B cell (primary cell): ENCODE results near the gene MIA3. TPM values are rescaled to one million over a fixed set of nuclear protein-coding genes. Genes with fewer than 3 reads are reported as not detected.

Source experiments
- ATAC-seq: fragments of 200-7000 bp; cut with Tn5 transposase; one replicate; pipeline ENCODE4 v1.10.0; 2021; ENCODE audit warnings: low read depth, mild to moderate bottlenecking, moderate number of reproducible peaks, moderate library complexity
- CTCF ChIA-PET: fragments of 350-600 bp; sonication (Branson Sonifier 250); formaldehyde crosslinking; loops from one replicate; lab custom pipeline; 2021; ENCODE audit warnings: antibody characterized with exemption, inconsistent platforms; lab: Charles Lee
- POLR2A ChIA-PET: fragments of 350-600 bp; sonication (Branson Sonifier 250); formaldehyde crosslinking; loops from one replicate; lab custom pipeline; 2021; ENCODE audit warnings: antibody characterized with exemption; lab: Charles Lee
- DNase-seq: peaks from one replicate; pipeline ENCODE4 v3.0.0; 2013
- H2AFZ ChIP-seq: 2 replicates; pipeline ENCODE4 v1.6.1; 2012; ENCODE audit warnings: mild to moderate bottlenecking, low read depth, low read length; ENCODE audit not compliant: insufficient read depth, poor library complexity, severe bottlenecking
- H3K27ac ChIP-seq, 2 donors: 1 replicate in 1 of 2; 2 replicates in 1 of 2; pipeline ENCODE4 v1.5.1; 2012 to 2013; ENCODE audit warnings: low read length in 2 of 2, mild to moderate bottlenecking in 2 of 2, moderate library complexity in 1 of 2
- H3K27me3 ChIP-seq, 4 experiments: fragments of 200-600 bp in 1 of 4; sonication (generic) in 1 of 4; replicated peaks in 1 of 4; 1 replicate in 2 of 4; 2 replicates in 2 of 4; pipeline versions ENCODE4 v1.6.1 to v1.7.0; 2013 to 2016; ENCODE audit warnings: low read length in 3 of 4, mild to moderate bottlenecking in 2 of 4, mixed read lengths in 1 of 4, moderate library complexity in 1 of 4; ENCODE audit not compliant: insufficient read depth in 4 of 4, control insufficient read depth in 3 of 4; ENCODE audit errors: control extremely low read depth in 1 of 4
- H3K36me3 ChIP-seq, 2 experiments: replicated peaks in 1 of 2; 1 replicate in 1 of 2; 2 replicates in 1 of 2; pipeline versions ENCODE4 v1.6.1 to v1.7.1; 2013; ENCODE audit warnings: low read length in 1 of 2; ENCODE audit not compliant: insufficient read depth in 2 of 2, control insufficient read depth in 1 of 2; ENCODE audit errors: control extremely low read depth in 1 of 2, extremely low read depth in 1 of 2
- H3K4me1 ChIP-seq, 2 donors: fragments of 200-600 bp in 1 of 2; sonication (generic) in 1 of 2; 1 replicate in 1 of 2; 2 replicates in 1 of 2; pipeline versions ENCODE4 v1.5.1 to v1.6.1; 2013 to 2017; ENCODE audit warnings: low read length in 2 of 2; ENCODE audit not compliant: control insufficient read depth in 2 of 2, insufficient read depth in 2 of 2
- H3K4me2 ChIP-seq: replicated peaks from 2 replicates; pipeline ENCODE3; 2012; ENCODE audit warnings: mild to moderate bottlenecking, low read depth, low read length; ENCODE audit not compliant: poor library complexity, severe bottlenecking
- H3K4me3 ChIP-seq, 5 experiments: fragments of 200-600 bp in 1 of 5; sonication (generic) in 1 of 5; 1 replicate in 3 of 5; 2 replicates in 2 of 5; pipeline versions ENCODE4 v1.5.1 to v1.7.0; 2011 to 2016; ENCODE audit warnings: low read length in 4 of 5, mild to moderate bottlenecking in 4 of 5, low read depth in 2 of 5, control low read depth in 1 of 5, moderate library complexity in 1 of 5; ENCODE audit not compliant: insufficient read depth in 1 of 5; ENCODE audit errors: control extremely low read depth in 1 of 5, extremely low read depth in 1 of 5
- H3K79me2 ChIP-seq: fragments of 200-600 bp; sonication (generic); one replicate; pipeline ENCODE4 v1.6.0; 2016; ENCODE audit warnings: low read length; ENCODE audit not compliant: control insufficient read depth, insufficient read depth
- H3K9ac ChIP-seq: fragments of 200-600 bp; sonication (generic); 2 replicates; pipeline ENCODE4 v1.6.1; 2017; ENCODE audit warnings: mild to moderate bottlenecking, low read length, moderate library complexity
- H3K9me3 ChIP-seq, 3 donors: one replicate each; pipeline versions ENCODE4 v1.6.1 to v1.7.1; 2013; ENCODE audit warnings: low read length in 2 of 3; ENCODE audit not compliant: control insufficient read depth in 2 of 3, insufficient read depth in 1 of 3; ENCODE audit errors: control extremely low read depth in 1 of 3
- H4K20me1 ChIP-seq: 2 replicates; pipeline ENCODE4 v1.6.0; 2012; ENCODE audit warnings: mild to moderate bottlenecking, low read length; ENCODE audit not compliant: insufficient read depth, control insufficient read depth, poor library complexity, severe bottlenecking
- H3K27ac Mint-ChIP-seq: one replicate; pipeline ENCODE4 v1.8.0; 2021; ENCODE audit warnings: mixed read lengths
- H3K27me3 Mint-ChIP-seq: one replicate; pipeline ENCODE4 v1.8.0; 2021; ENCODE audit warnings: mixed read lengths
- H3K4me1 Mint-ChIP-seq: one replicate; pipeline ENCODE4 v1.8.0; 2021; ENCODE audit warnings: mixed read lengths
- H3K4me3 Mint-ChIP-seq: one replicate; pipeline ENCODE4 v1.8.0; 2021; ENCODE audit warnings: mixed read lengths
- H3K9me3 Mint-ChIP-seq: one replicate; pipeline ENCODE4 v1.8.0; 2022; ENCODE audit warnings: mixed read lengths; ENCODE audit not compliant: insufficient read depth
- EZH2 ChIP-seq: IDR thresholded peaks from 2 replicates; pipeline ENCODE4 v1.6.1; 2012; ENCODE audit warnings: borderline replicate concordance, low read depth, mild to moderate bottlenecking, moderate library complexity, low read length; ENCODE audit not compliant: insufficient read depth, poor library complexity, severe bottlenecking
- WGBS: methylation state at CpG from one replicate; pipeline ENCODE4 v1.1.5; 2013; ENCODE audit warnings: missing lambda C conversion rate; ENCODE audit not compliant: insufficient coverage; 5-methylcytosine and 5-hydroxymethylcytosine counted together
- intact Hi-C: fragments of 100-400 bp; cut with micrococcal nuclease; formaldehyde crosslinking; loops from one replicate; pipeline ENCODE4 v1.10.0; 2022
- polyA plus RNA-seq: library from polyadenylated mRNA; depleted of rRNA; stranded (reverse); fragments of >200 nt; gene quantifications from 2 replicates; pipeline ENCODE4 v1.2.3, GENCODE V29; 2012
- total RNA-seq, 2 donors: library from RNA; stranded (reverse); fragments of 120-200 nt in 1 of 2; gene quantifications; 1 replicate in 1 of 2; 2 replicates in 1 of 2; pipeline versions ENCODE4 v1.2.3 to v1.2.4, GENCODE V29; 2013 to 2022
- TF ChIP-seq, protein P1 (sequence below): fragments of 200-600 bp; IDR thresholded peaks from one replicate; pipeline ENCODE4 v1.8.0; 2022; ENCODE audit warnings: antibody characterized with exemption, mild to moderate bottlenecking

Gene MIA3
- total and polyA plus RNA-seq, 2 donors (not counting 1 experiment from before 2014, with no cell fraction given): 69.2 to 109 TPM

DNA sequence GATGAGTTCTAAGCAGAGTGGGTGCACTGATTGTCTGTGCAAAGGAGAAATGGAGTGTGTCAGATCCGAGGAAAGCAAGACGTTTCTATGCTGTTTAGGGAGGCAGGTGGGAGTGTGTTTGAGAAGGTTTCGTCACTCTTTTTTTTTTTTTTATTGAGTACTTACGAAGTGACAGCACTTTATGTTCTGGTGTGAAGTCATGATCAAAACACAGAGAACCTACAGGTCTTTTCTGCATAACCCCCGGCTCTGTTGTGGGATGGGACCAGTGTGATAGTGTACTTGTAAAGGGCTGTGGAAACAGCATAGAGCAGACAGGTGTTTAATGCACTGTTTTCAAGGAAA is 26.7 kb downstream of the MIA3 start:
- Histone ChIP-seq H2AFZ (peak overlapping the region; percentile 82), H3K9ac (peak overlapping the region; percentile 93), H3K4me3 (peak overlapping the region; percentile 71 to 98 (median 95)), H3K27me3 (no peaks in the 10 kb centered on the region), H4K20me1 (no peaks in the 10 kb centered on the region), H3K36me3 (peaks cover 1 to 24% of the 10 kb centered on the region in 2 experiments), H3K27ac (peak overlapping the region; percentile 97), H3K4me2 (peak overlapping the region; percentile 70), H3K4me1 (peaks cover 13 to 15% of the 10 kb centered on the region in 2 donors), H3K9me3 (no peaks in the 10 kb centered on the region), H3K79me2 (peaks cover 35% of the 10 kb centered on the region)
- peak overlapping the region; percentile 86 for H3K4me3 Mint-ChIP-seq
- H3K4me1 Mint-ChIP-seq: peaks cover 30% of the 10 kb centered on the region
- H3K9me3 Mint-ChIP-seq: no peaks in the 10 kb centered on the region
- WGBS: 8% methylated on average over 4 of the region's 5 CpGs
- intact Hi-C loops: loop anchor here (1.0 to 5.0 kb wide), 6 partner anchors 11 to 478 kb away; no protein-coding TSS in a partner anchor
- TF ChIP-seq, protein P1, sequence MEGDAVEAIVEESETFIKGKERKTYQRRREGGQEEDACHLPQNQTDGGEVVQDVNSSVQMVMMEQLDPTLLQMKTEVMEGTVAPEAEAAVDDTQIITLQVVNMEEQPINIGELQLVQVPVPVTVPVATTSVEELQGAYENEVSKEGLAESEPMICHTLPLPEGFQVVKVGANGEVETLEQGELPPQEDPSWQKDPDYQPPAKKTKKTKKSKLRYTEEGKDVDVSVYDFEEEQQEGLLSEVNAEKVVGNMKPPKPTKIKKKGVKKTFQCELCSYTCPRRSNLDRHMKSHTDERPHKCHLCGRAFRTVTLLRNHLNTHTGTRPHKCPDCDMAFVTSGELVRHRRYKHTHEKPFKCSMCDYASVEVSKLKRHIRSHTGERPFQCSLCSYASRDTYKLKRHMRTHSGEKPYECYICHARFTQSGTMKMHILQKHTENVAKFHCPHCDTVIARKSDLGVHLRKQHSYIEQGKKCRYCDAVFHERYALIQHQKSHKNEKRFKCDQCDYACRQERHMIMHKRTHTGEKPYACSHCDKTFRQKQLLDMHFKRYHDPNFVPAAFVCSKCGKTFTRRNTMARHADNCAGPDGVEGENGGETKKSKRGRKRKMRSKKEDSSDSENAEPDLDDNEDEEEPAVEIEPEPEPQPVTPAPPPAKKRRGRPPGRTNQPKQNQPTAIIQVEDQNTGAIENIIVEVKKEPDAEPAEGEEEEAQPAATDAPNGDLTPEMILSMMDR: no peak
- no peak for TF ChIP-seq EZH2
- DNase-seq (no peak), ATAC-seq (no peak)
- ChIA-PET CTCF (interaction anchor here (0.7 to 2.7 kb wide), 7 partner anchors 10 to 180 kb away, joined by 3 to 15 read pairs (median 3); partner anchors contain the start of genes AIDA and BROX), POLR2A (interaction anchor here (0.7 to 1.6 kb wide), 7 partner anchors 10 to 179 kb away, joined by 3 to 12 read pairs (median 5); partner anchors contain the start of genes AIDA and BROX)
- no peaks in the 10 kb centered on the region for H3K27me3 Mint-ChIP-seq
- H3K27ac Mint-ChIP-seq: peak overlapping the region; percentile 91

DNA sequence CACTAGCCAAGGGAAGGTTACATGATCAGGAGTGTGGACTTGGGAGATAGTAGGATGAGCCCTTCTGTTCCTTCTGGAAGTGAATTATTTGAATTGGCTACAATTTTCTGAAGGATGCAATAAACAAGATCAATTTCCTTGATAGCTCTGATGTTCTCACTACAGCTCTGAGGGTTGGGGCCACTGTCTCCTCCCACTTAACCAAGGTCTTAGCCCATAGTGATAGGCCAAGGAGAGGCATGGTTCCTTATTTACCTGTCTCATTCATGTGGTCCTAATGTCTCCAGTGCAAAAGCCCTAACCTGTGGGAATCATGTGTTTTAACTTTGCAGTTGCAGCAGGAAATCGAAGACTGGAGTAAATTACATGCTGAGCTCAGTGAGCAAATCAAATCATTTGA is 34.8 kb downstream of the MIA3 start:
- no peak overlapping the region for H3K9ac ChIP-seq
- H3K27me3 ChIP-seq: no peaks in the 10 kb centered on the region
- no peak for ATAC-seq
- H3K4me3 ChIP-seq: no peak overlapping the region
- Mint-ChIP-seq H3K4me3 (no peak overlapping the region), H3K27me3 (no peaks in the 10 kb centered on the region), H3K4me1 (peaks cover 38% of the 10 kb centered on the region), H3K9me3 (no peaks in the 10 kb centered on the region), H3K27ac (peak overlapping the region; percentile 48)
- TF ChIP-seq EZH2: no peak
- TF ChIP-seq, protein P1: no peak
- no CpG with 5 or more reads among the region's 1 CpG for WGBS
- no peaks in the 10 kb centered on the region for H3K9me3 ChIP-seq
- POLR2A ChIA-PET: no interaction called here
- H3K4me2 ChIP-seq: no peak overlapping the region
- no peaks in the 10 kb centered on the region for H4K20me1 ChIP-seq
- H3K4me1 ChIP-seq: peaks cover 16 to 20% of the 10 kb centered on the region in 2 donors
- intact Hi-C loops: no loop called here
- peak overlapping the region in 1 of 2 donors; percentile 95 for H3K27ac ChIP-seq
- peaks cover 8 to 86% of the 10 kb centered on the region in 2 experiments for H3K36me3 ChIP-seq
- H3K79me2 ChIP-seq: peaks cover 15% of the 10 kb centered on the region
- no peak for DNase-seq
- no peak overlapping the region for H2AFZ ChIP-seq
- CTCF ChIA-PET: interaction anchor here (1.2 to 2.9 kb wide), 2 partner anchors 429 to 437 kb away, joined by 5 to 17 read pairs; no protein-coding TSS in a partner anchor
